Activated CD4-positive, alpha-beta T cell treated with anti-CD3 and anti-CD28 coated beads, Interleukin-2, Interleukin-4, amounts not matched to agents 100 ng/mL and 50 ng/mL, durations not matched to agents 16 hours and 8 hours (primary cell): ENCODE measurements around the gene TMEM54.
"Not testable (repeated sequence)": the region's sequence is repeated elsewhere in the genome, so short reads cannot be mapped to it uniquely, and the experiment has no call there.

ENCODE experiments used
- DNase-seq: peaks from one replicate; pipeline ENCODE4 v3.0.0-alpha.2; 2020; ENCODE audit warnings: low spot score

Gene TMEM54

DNA sequence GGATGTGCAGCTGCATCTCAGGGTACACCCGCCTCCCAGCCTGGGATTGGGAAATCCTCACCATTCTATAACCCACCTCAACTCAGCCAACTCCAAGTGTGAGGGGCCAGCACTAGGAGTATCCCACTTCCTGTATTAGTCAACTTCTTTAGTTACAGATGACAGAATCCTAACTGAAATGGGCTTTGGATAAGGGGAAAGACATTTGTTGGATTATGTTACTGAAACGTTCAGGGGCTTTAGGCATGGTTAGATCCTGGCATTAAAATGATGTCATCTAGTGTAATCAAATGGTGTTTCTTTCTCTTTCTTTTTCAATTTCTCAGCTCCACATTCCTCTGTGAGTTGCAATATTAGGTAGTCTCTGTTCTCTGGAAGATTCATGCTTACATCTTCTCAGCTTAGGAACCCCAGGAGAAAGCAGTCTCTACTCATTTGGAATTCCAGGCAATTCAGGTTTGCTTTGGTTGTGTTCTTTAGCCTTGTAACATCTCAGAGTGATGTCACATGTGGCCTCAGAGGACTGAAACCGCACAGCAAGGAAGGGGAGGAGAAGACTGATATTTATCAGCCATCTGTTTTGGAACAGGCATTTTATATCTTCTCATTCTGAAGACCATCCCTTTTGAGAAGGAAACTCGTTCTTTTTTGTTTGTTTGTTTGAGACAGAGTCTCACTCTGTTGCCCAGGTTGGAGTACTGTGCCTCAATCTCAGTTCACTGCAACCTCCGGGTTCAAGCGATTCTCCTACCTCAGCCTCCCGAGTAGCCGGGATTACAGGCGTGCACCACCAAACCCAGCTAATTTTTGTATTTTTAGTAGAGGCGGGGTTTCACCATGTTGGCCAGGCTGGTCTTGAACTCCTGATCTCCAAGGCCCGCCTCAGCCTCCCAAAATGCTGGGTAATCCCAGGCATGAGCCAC is 18.9 kb upstream of the TMEM54 start:
- DNase-seq, result no peak

DNA sequence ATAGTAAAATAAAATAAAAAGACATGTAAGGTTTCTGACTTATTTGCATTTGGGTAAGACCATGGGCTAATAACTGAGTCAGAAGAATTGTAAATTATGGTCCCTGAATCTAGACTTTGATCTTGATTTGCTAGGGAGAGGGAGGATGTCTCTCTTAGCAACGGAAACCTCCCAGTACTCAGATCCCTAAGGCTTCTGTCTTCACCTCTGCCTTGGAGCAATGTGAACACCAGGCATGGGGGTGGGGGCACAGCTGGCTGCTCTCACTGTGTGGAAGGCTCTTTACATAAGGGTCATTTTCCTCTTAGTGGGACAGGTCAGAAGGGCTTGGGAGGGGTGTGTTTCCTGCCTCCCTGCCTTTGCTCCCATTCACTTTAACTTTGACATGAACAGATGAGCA is 17.0 kb upstream of the TMEM54 start:
- DNase-seq, result no peak

DNA sequence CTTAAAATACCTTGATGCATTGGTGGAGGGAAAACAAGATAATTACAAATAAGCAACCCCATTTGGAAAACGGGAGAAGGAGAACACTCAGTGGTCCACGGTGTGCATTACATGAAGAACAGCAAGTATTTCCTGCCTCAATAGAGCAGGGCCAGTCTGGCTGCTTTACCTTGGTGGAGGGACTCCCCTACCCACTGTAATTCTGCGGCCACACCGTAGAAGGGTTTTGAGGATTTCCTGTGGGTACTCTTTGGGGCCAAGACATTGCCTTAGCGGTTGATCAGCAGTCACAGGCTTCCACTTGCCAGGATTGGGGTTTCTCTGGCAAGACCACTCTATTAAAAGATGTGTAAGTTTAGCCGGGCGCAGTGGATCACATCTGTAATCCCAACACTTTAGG is 16.3 kb upstream of the TMEM54 start:
- peak; percentile 38 for DNase-seq

DNA sequence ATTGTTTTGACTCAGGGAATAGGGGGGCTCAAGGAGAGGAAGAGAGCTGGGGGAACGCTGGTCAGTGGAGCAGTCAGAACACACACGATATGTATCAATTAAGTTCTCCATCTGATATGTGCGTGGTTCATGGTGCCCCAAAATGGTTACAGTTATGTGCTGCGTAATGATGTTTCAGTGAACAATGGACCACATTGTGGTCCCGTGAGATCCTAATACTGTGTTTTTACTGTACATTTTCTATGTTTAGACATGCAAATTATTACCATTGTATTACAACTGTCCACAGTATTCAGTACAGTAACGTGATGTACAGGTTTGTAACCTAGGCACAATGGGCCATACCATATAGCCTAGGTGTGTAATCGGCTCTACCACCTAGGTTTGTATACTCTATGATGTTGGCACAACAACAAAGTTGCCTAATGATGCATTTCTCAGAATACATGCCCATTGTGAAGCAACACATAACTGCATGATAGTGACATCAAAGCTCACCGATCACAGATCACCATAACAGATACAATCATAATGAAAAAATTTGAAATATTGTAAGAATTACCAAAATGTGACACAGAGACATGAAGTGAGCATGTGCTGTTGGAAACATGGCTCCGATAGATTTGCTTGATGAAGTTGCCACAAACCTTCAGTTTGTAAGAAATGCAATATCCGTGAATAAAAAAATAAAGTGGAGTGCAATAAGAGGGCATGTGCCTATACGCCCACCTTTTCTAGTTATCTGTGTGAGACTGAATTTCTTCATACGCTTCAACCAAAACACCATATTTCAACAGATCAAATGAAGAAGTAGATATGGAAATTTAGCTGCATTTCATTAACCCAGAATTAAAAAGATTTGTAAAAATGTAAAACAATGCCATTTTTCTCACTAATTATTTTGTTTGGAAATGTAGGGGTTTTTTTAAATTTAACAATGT is 14.8 kb upstream of the TMEM54 start:
- no peak for DNase-seq

DNA sequence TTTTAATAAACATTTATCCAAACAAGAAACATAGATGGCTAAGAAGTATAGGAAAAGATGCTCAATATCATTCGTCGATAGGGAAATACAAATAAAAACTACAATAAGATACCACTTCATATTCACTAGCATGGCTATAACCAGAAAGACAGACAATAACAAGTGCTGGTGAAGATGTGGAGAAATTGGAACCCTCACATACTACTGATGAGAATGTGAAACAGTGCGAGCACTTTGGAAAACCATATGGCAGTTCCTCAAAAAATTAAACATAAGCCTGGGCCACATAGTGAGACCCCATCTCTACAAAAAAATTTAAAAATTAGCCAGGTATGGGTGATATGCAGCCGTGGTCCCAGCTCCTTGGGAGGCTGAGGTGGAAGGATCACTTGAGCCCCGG is 9.1 kb upstream of the TMEM54 start:
- DNase-seq, result no peak

DNA sequence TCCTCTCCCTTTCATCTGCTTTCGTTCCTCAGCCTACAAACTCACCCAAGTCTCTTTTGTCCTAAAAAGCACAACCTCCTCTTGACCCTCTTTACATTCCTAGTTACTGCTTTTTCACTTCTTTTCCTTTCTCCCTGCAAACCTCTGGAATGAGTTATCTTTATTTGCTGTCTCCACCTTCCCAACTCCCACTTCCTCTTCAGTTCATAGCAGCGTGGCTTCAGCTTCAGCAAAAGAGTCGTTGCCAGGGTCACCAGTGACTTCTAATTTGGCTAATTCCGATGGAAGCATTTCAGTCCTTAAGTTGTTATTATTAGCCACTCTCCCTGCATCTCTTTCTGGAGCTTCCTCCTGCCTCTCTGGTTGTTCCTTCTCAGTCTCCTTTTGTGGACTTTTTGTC is 6.2 kb upstream of the TMEM54 start:
- DNase-seq, result no peak

DNA sequence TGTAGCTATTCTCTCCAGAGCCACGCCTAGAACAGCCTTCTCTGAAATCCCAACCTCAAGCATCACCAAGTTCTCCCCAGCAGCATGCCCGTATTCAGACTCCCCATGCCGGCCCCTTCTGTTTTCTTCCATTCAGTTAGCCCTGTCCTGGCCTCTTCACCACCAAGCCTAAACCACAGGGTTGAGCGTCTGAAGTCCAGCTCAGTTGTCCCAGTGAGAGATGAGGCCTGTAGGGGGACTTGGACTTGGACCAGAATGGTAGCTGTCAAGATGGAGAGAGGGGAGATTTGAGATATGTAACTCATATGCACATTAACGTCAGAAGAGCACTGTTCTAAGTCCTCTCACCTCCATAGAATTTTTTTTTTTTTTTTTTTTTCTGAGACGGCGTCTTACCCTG is 5.5 kb upstream of the TMEM54 start:
- DNase-seq, result no peak

DNA sequence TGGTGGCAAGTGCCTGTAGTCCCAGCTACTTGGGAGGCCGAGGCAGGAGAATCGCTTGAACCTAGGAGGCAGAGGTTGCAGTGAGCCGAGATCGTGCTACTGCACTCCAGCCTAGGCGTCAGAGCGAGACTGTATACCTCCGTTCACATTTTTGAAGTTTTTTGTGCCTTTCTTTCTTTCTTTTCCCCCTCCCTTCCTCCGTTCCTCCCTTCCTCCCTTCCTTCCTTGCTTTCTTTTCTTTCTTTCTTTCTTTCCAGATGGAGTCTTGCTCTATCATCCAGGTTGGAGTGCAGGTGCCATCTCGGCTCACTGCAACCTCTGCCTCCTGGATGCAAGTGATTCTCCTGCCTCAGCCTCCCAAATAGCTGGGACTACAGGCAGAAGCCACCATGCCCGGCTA is 4.4 kb upstream of the TMEM54 start:
- not testable (repeated sequence) for DNase-seq

DNA sequence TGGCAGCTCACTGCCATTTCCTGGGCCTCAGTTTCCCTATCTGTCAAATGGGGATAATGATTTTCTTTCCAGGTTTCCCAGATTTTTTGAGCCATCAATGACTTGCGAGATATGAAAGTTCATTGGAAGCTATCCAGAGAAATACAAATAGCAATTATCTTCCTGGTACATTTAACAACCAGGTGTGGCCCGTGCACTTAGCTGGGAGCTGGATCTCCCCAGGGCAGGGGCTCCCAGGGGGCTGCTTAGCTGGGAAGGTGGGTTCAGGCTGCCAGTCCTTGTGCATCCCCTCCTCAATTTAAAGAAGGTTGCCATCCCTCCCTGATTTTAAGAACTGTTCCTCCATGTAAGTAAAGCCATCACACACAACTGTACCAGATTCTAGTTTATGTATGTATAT is 3.6 kb upstream of the TMEM54 start:
- no peak for DNase-seq

DNA sequence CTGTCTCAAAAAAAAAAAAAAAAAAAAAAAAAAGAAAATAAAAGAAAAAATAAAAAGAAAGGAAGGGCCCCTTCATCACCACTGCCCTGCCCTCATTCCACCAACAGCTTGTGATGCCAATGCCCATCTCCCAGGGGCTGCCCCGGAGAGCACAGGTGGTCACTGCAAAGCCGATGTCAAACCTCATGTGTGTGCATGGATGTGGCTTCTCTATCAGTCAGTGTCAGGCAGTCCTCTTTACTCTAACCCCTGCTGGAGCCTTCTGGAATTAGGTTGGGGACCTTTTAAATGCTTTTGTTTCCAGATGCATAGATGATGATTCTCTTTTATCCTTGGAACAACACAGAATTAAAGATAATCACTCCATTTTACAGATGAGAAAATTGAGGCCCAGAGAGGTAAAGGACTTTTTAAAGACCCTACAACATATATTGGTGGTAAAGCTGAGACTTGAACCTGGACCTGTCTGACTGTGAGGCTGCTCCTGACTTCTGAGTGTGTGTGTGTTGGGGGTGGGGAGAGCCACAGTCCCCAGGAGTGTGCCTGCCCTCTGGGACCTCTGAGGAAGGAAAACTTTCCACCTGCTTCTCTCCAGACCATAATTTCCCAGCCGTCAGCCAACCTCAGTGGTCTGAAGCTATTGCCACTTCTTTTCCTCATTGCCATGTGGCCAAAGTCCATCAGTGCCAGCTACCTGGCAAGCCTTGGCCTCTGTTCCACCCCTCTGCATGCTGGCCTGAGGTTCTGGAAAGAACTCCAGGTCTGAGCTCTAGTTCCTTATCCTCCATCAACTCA is 3.0 kb upstream of the TMEM54 start:
- no peak for DNase-seq

DNA sequence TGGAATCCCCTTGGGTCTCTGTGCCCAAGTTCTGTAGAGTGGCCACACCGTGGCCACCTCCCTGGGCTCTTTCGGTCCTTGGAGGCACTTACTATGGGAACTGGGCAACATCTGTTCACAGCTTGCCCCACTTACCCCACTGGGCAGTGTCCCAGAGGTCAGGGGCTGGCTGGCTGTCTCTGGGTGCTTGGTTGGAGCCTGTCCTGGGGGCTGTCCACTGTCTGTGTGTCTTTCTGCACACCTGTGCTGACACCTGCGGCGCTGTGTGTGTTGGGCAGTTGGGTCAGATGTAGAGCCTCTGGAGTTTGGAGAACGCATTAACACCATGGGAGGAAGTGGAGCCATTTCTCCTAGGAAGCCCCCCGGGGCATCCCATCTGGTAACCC is 1.3 kb upstream of the TMEM54 start:
- DNase-seq, result no peak

DNA sequence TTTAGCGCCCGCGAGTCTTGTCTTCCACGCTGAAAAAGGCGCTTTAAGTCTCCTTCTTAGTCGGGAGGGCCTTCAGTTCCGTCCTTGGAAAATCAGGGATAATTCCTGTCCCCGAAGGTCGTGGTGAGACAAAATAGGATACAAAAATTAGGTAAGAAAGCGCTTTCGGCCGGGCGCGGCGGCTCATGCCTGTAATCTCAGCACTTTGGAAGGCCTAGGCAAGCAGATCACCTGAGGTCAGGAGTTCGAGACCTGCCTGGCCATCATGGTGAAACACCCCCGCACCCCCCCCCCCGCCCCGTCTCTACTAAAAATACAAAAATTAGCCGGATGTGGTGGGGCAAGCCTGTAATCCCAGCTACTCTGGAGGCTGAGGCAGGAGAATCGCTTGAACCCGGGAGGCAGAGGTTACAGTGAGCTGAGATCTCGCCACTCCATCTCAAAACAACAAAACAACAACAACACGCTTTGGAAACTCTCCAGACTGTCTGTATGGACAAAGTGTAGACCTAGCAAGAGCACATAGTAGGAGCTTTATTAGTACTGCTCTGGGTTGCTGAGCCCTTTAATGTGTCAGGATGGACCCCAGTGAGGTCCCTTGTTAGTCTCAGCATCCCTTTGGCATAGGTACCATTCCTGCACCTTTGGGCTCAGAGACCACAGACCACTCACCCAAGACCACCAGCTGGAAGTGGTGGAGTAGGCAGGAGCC is 790 bp upstream of the TMEM54 start:
- DNase-seq, result no peak

DNA sequence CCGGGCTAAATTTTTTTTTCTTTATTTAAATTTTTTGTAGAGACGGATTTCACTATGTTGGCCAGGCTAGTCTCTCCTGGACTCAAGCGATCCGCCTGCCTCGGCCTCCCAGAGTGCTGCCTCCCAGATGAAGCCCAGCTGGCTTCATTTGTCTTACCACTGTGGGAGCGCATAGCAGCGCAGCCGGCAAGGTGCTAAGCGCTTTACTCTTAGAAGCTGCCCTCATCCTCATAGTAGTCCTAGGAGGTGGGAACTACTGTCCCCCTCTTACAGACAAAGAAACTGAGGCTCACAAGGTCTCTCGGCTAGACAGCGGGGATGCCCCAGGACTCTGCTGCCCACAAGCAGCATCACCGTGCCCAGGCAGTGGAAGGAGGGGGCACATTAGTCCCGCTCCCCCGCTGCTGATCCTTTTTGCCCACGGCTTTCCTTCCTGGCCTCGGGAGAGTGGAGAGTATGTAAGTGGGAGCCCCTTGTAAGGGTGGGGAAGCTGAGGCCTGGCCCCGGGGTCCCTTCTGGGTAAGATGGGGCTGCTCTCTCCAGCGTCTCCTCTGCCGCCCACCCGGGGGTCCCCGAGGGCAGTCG is 726 bp downstream of the TMEM54 start:
- no peak for DNase-seq

DNA sequence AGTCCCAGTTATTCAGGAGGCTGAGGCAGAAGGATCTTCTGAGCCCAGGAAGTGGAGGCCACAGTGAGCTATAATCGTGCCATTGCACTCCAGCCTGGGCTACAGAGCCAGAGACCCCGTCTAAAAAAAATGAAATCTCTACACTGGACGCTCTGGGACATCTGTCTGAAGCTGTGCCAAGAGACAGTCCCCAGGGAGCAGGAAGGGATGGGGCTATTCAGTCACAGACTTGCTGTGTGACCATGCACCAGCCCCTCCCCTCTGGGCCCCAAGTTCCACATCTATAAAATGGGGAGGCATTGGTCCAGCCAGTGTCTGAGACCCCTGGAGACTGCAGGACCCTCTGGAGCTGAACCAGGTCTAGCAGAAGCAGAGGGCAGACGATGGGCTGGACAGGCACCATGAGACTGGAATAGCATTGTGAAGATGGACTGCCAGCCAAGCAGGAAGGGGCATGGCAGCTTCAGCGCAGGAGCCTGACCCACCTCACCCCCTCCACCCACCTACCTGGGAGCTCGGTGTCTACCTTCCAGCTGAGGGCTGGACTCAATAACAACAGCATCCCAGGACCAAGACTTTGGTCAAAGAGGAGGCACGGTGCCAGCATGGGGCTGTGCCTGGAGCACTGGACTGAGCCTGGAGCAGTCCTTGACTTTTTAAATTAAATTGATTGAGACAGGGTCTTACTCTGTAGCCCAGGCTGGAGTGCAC is 1.4 kb downstream of the TMEM54 start:
- no peak for DNase-seq

DNA sequence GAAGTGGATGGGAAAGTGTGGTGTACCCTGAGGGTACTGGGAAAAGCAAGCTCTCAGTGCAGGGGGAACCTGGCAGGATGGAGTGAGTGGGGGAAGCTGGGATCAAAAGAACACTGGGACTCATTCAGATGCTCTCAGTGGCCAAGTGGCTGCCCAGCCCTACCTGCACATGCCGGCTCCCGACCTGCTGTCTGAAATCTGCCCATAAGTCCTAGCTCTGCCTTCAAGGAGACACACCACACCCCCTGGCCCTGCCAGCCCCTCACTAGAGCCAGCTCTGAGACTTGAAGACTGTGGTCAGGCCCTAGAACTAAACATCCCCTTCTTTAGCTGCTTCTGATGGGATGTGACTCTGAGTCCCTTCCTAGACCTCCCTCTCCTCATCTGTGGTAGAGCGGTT is 2.2 kb downstream of the TMEM54 start:
- no peak for DNase-seq

DNA sequence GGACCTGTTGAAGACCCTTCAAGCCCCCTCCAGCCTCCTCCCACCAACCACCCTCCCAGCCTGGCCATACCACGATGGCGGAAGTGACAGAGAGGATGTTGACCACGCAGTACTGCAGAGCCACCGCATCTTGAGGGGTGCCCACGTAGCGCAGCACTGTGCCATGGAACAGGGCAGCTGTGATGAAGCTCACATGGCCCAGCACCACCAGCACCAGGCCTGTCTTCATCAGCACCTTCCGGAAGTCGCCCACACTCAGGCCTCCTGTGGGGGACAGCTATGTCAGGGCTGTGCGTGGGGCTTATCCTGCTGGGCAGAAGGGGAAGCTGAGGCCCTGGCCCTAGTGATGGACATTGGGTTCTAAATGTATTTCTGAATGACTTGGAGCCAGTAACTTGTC is 3.1 kb downstream of the TMEM54 start:
- no peak for DNase-seq

DNA sequence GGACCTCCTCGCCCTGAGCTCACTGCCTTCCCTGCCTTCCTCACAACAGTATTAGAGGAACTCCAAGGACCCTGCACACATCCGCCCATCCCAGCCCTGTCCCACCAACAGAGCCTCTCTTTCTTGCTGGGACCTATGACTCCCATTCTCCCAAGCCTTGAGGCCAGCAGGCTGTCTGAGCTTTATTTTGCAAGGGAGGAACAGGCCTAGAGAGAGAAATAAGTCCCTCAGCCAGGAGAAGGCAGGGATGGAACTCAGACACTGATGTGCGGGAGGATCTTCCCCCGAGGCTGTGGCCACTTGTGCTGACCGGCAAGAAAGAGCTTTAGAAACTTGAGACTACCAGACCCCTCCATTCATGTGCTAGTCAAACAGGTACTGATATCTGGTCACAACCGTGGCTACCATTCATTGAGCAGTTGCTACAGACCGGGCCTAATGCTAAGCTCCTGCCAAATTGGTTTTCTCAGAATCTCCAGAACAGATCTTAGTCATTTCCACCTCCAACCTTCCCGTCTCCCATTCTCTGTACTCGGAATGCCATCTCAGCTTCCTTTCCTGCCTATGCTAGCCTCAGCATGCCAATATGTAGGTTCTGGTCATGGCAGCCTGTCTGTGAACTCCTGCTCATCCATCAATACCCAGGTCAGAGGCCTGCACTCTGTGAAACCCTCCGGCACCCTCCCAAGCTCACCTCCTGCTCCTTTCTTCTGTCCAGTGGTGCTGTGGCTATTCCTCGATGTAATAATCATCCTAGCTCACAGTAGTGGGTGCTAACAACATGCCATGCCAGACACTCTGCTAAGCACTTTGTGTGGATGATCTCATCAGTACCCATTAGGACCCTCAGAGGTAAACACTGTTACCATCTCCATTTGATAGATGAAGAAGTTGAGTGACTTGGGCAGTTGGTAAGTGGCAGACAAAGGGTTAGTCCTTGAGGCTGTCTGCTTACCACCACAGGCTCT is 3.8 kb downstream of the TMEM54 start:
- no peak for DNase-seq

DNA sequence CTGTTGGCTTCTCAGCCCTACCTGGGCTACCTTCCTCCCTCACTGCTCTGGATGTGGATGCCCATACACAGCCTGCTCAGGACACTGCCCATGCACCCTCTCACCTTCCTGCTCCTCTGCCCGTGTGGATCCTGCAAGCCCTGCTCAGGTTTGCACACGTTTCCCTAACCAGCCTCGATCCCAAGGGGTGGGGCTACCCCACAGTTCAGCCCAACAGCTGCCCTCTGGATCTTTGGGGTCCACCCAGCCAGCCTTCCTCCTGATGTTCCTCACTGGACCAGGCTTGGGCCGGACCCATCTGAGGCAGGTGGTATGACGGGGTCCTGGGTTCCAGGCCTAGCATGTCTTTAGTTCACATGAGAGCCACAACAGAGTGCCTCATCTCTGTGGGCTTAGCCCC is 4.7 kb downstream of the TMEM54 start:
- no peak for DNase-seq
